Measurements from ENCODE around the gene HPSE2.
"Not testable (repeated sequence)": the region's sequence is repeated elsewhere in the genome, so short reads cannot be mapped to it uniquely, and the experiment has no call there.

The HPSE2 gene

GRCh38 chr10:98951269-98952000 is 284.2 kb downstream of the HPSE2 start:
- DNase-seq (ENCODE audit: low read depth, low spot score), result no peak

GRCh38 chr10:98950106-98950505 is 285.5 kb downstream of the HPSE2 start:
- H3K4me3 ChIP-seq (ENCODE audit: low read length), result no peak overlapping the region
- no peak for DNase-seq (ENCODE audit: low read depth, low spot score)

More at GRCh38 chr10:98951269-98952000, 284.2 kb downstream of the HPSE2 start:
- H3K4me3 ChIP-seq (ENCODE audit: low read length), result no peak overlapping the region

- DNase-seq (ENCODE audit: low read depth, low spot score), result no peak
- no peak overlapping the region for H3K4me3 ChIP-seq (ENCODE audit: low read length)
These were observed 286.3 kb downstream of the HPSE2 start for GRCh38 chr10:98949306-98949705.

DNA sequence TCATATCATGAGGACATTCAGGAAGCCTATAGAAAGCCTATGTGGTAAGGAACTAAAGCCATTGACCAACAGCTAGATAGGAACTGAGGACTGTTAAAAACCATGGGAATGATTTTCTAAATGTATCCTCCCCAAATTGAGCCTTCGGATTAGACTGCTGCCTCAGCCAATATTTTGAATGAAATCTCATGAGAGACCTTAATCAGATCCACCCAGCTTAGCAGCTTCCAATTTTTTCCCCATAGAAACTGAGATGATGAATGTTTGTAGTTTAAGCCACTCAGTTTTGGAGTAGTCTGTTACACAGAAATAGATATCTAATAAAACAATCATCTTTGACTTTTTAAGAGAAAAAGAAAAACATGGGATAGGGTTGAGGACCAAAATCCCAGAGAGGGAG is 292.0 kb downstream of the HPSE2 start:
- no peak for DNase-seq (ENCODE audit: low read depth, low spot score)
- H3K4me3 ChIP-seq (ENCODE audit: low read length), result no peak overlapping the region

GRCh38 chr10:98929709-98930108 is 305.9 kb downstream of the HPSE2 start:
- DNase-seq (ENCODE audit: low read depth, low spot score), result no peak
- H3K4me3 ChIP-seq (ENCODE audit: low read length), result no peak overlapping the region

- H3K4me3 ChIP-seq (ENCODE audit: low read length), result no peak overlapping the region
- DNase-seq (ENCODE audit: low read depth, low spot score), result no peak
These were observed 310.0 kb downstream of the HPSE2 start for GRCh38 chr10:98925651-98926050.

DNA sequence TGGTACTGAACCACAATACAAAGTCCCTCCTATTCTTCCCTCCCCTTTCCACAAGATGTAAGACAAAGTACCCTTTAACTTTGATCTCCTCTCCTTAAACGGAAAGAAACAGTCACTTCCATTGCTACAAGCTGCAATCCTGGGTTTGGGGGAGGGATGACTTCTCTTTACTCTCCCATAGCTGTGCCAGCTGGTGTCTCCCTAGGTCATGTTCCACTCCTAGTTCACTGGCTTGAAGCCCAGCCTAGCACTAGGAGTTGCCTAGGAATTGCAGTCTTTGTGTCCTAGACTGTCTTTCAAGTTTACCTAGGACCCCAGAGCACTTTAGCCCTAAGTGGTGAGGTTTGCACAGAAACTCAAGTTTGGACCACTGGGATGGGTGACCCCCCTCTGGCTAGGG is 311.1 kb downstream of the HPSE2 start:
- no peak overlapping the region for H3K4me3 ChIP-seq (ENCODE audit: low read length)
- no peak for DNase-seq (ENCODE audit: low read depth, low spot score)

GRCh38 chr10:98921316-98921715 is 314.3 kb downstream of the HPSE2 start:
- H3K4me3 ChIP-seq (ENCODE audit: low read length), result no peak overlapping the region

GRCh38 chr10:98920807-98921206 is 314.8 kb downstream of the HPSE2 start:
- no peak for DNase-seq (ENCODE audit: low read depth, low spot score)
- no peak overlapping the region for H3K4me3 ChIP-seq (ENCODE audit: low read length)

More at GRCh38 chr10:98921316-98921715, 314.3 kb downstream of the HPSE2 start:
- DNase-seq (ENCODE audit: low read depth, low spot score), result no peak

DNA sequence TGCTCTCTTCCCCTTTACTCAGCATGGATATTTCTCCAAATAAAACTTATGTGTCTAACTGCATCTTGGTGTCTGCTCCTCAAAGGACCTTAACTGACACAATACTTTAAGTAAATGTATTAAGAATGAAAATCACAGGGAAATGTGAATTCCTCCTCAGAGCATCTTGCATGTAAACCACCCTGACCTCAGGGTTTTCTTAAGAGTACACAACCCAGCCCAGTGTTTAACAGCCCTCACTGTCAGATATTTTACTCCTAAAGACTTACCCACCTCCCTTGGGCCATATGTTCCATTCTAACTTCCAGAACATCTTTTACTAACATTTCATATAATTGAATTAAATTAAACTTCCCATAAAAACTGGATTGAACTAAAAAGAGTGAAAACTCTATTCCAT is 315.3 kb downstream of the HPSE2 start:
- no peak overlapping the region for H3K4me3 ChIP-seq (ENCODE audit: low read length)
- DNase-seq (ENCODE audit: low read depth, low spot score), result no peak

DNA sequence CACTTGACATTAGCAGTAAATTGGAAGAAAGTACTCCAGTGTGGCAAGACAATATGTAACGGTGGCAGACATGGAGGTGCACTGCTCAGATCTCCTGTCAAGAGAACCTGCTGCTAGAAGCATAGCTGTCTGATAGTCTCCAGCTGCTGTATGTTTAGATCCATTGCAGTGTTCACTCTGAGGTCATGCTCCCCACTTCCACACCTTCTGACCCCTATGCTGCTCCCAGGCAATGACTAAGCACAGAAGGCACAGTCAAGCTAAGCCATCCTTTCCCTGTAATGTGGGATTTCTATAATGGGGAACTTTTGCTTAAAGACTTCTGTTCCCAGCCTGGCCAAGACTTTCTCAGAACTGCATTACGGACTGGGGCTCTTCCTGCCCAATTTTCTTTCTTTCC is 315.8 kb downstream of the HPSE2 start:
- DNase-seq (ENCODE audit: low read depth, low spot score), result no peak
- H3K4me3 ChIP-seq (ENCODE audit: low read length), result no peak overlapping the region

DNA sequence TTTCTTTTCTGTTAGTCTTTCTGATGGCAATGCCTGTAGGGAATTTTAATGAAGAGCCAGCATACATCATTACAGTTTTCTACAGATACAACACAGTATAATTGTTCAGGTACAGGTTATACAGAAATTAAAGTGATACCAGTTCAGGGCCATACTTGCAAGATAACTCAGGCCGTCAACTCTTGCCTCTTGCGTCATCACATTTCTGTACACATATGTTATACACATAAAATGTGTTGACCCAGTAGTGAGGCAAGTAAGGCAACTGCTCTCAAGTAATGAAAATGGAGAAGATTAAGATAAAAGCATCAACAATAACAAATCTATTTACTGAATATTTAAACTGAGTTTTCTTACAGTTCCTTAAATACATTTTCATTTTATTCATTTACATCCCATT is 317.8 kb downstream of the HPSE2 start:
- DNase-seq (ENCODE audit: low read depth, low spot score), result no peak

GRCh38 chr10:98916526-98917125 is 319.0 kb downstream of the HPSE2 start:
- no peak overlapping the region for H3K4me3 ChIP-seq (ENCODE audit: low read length)
- no peak for DNase-seq (ENCODE audit: low read depth, low spot score)

More for the DNA sequence above, 317.8 kb downstream of the HPSE2 start:
- H3K4me3 ChIP-seq (ENCODE audit: low read length), result no peak overlapping the region

GRCh38 chr10:98915911-98916310 is 319.7 kb downstream of the HPSE2 start:
- H3K4me3 ChIP-seq (ENCODE audit: low read length), result no peak overlapping the region
- no peak for DNase-seq (ENCODE audit: low read depth, low spot score)

GRCh38 chr10:98910546-98910945 is 325.1 kb downstream of the HPSE2 start:
- H3K4me3 ChIP-seq (ENCODE audit: low read length), result no peak overlapping the region
- no peak for DNase-seq (ENCODE audit: low read depth, low spot score)

- no peak overlapping the region for H3K4me3 ChIP-seq (ENCODE audit: low read length)
- DNase-seq (ENCODE audit: low read depth, low spot score), result no peak
These were observed 325.6 kb downstream of the HPSE2 start for GRCh38 chr10:98910048-98910447.

DNA sequence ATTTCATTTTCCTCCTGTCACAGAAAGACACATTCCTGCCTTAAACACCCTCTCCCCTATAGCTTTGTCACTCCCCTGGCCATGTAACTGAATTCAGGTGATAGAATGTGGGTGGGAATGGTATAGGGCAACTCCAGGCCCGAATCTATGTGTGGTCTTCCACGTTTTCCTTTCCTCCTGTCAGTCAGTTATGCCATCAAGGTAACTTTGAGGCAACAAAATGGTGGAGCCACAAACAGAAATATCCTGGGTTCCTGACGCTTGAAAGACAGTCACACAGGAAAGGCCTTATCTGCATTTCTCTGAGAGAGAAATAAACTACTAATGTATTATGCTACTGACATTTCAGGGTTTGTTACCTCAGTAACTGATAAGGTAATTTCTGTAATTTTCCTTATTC is 326.8 kb downstream of the HPSE2 start:
- H3K4me3 ChIP-seq (ENCODE audit: low read length), result no peak overlapping the region
- no peak for DNase-seq (ENCODE audit: low read depth, low spot score)

- DNase-seq (ENCODE audit: low read depth, low spot score); H3K4me3 ChIP-seq (ENCODE audit: low read length): not testable (repeated sequence)
These were observed 327.4 kb downstream of the HPSE2 start for GRCh38 chr10:98908247-98908646.

- H3K4me3 ChIP-seq (ENCODE audit: low read length), result no peak overlapping the region
- no peak for DNase-seq (ENCODE audit: low read depth, low spot score)
These were observed 334.1 kb downstream of the HPSE2 start for GRCh38 chr10:98901441-98902110.

DNA sequence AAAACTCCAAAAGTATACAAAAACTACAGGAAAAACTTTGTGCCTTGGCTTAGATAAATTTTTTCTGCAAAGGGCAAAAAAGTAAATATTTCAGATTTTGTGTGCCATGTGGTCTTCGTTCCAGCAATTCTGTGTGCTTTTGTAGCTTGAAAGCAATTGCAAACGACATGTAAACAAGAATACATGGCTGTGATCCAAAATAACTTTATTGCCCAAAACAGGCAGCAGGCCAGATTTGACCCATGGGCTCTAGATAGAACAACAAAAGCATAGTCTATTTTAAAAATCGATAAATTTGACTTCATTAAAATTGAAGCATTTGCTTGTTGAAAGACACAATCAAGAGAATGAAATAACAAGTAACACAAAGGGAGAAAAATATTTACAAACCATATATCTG is 336.6 kb downstream of the HPSE2 start:
- no peak for DNase-seq (ENCODE audit: low read depth, low spot score)
- H3K4me3 ChIP-seq (ENCODE audit: low read length), result no peak overlapping the region
